Stimulated activated CD4-positive, alpha-beta T cell treated with anti-CD3 and anti-CD28 coated beads, Interleukin-4, amount 100 ng/mL, for 24 hours (primary cell): ENCODE results near the gene DCK.
"Not testable (repeated sequence)": the region's sequence is repeated elsewhere in the genome, so short reads cannot be mapped to it uniquely, and the experiment has no call there.

Experiments
- DNase-seq: peaks from one replicate; pipeline ENCODE4 v3.0.0-alpha.2; 2020

DCK gene

GRCh38 chr4:71004281-71004851 lies 10.9 kb downstream of the DCK start:
- DNase-seq, result peak; percentile 39

GRCh38 chr4:71005025-71005424 lies 11.6 kb downstream of the DCK start:
- DNase-seq, result not testable (repeated sequence)

GRCh38 chr4:71006203-71006907 lies 12.9 kb downstream of the DCK start:
- DNase-seq, result no peak

- no peak for DNase-seq
Measured at GRCh38 chr4:71008196-71008595, 14.7 kb downstream of the DCK start.

- DNase-seq, result no peak
Measured at GRCh38 chr4:71009086-71009485, 15.6 kb downstream of the DCK start.

- DNase-seq, result no peak
Measured at GRCh38 chr4:71009890-71010588, 16.6 kb downstream of the DCK start.

- no peak for DNase-seq
Measured at GRCh38 chr4:71011451-71011850, 18.0 kb downstream of the DCK start.

GRCh38 chr4:71017391-71017790 lies 23.9 kb downstream of the DCK start:
- not testable (repeated sequence) for DNase-seq

- no peak for DNase-seq
Measured at GRCh38 chr4:71020611-71021010, 27.2 kb downstream of the DCK start.

- DNase-seq, result no peak
Measured at GRCh38 chr4:71025654-71026053, 32.2 kb downstream of the DCK start.

GRCh38 chr4:71026086-71026485 lies 32.6 kb downstream of the DCK start:
- DNase-seq, result no peak

- no peak for DNase-seq
Measured at GRCh38 chr4:71027611-71028010, 34.2 kb downstream of the DCK start.

GRCh38 chr4:71029504-71029903 lies 36.1 kb downstream of the DCK start:
- DNase-seq, result no peak

- DNase-seq, result not testable (repeated sequence)
Measured at GRCh38 chr4:71032106-71032505, 38.7 kb downstream of the DCK start.

- DNase-seq, result no peak
Measured at GRCh38 chr4:71045256-71045655, 51.8 kb downstream of the DCK start.

- no peak for DNase-seq
Measured at GRCh38 chr4:71049395-71049794, 55.9 kb downstream of the DCK start.

- DNase-seq, result no peak
Measured at GRCh38 chr4:71050809-71051208, 57.4 kb downstream of the DCK start.

- DNase-seq, result no peak
Measured at GRCh38 chr4:71052034-71052433, 58.6 kb downstream of the DCK start.

GRCh38 chr4:71052716-71053115 lies 59.3 kb downstream of the DCK start:
- no peak for DNase-seq

GRCh38 chr4:71053613-71054012 lies 60.2 kb downstream of the DCK start:
- DNase-seq, result not testable (repeated sequence)

- not testable (repeated sequence) for DNase-seq
Measured at GRCh38 chr4:71059573-71059972, 66.1 kb downstream of the DCK start.

GRCh38 chr4:71062436-71062835 lies 69.0 kb downstream of the DCK start:
- DNase-seq, result no peak

GRCh38 chr4:71063711-71064110 lies 70.3 kb downstream of the DCK start:
- no peak for DNase-seq

- no peak for DNase-seq
Measured at GRCh38 chr4:71064521-71064920, 71.1 kb downstream of the DCK start.
